WERI-Rb-1 (cell line): ENCODE data around the gene ACER1.
"Not testable (repeated sequence)": the region's sequence is repeated elsewhere in the genome, so short reads cannot be mapped to it uniquely, and the experiment has no call there.

Experiments used
- DNase-seq: peaks from one replicate; pipeline ENCODE4 v3.0.0-alpha.2; 2020
- H3K27ac ChIP-seq: fragments of 250-450 bp; sonication (Bioruptor Pico); 2 replicates; pipeline ENCODE4 v1.5.1; 2020; ENCODE audit warnings: mild to moderate bottlenecking, moderate library complexity
- H3K27me3 ChIP-seq: fragments of 250-450 bp; sonication (Bioruptor Pico); 2 replicates; pipeline ENCODE4 v1.5.1; 2021; ENCODE audit warnings: mild to moderate bottlenecking, low read depth, moderate library complexity; ENCODE audit not compliant: insufficient read depth, severe bottlenecking
- H3K36me3 ChIP-seq: fragments of 250-450 bp; sonication (Bioruptor Pico); 2 replicates; pipeline ENCODE4 v1.5.1; 2020; ENCODE audit warnings: mild to moderate bottlenecking, moderate library complexity
- H3K4me3 ChIP-seq: 2 replicates; pipeline ENCODE4 v1.5.1; 2011; ENCODE audit warnings: low read depth, mild to moderate bottlenecking, control low read depth, low read length
- H3K9me3 ChIP-seq: fragments of 250-450 bp; sonication (Bioruptor Pico); 2 replicates; pipeline ENCODE4 v1.5.1; 2021; ENCODE audit warnings: mild to moderate bottlenecking, moderate library complexity; ENCODE audit not compliant: severe bottlenecking
- CTCF ChIP-seq: IDR thresholded peaks from 2 replicates; pipeline ENCODE4 v1.5.1; 2011; ENCODE audit warnings: low read depth, mild to moderate bottlenecking, control low read depth, inconsistent platforms, low read length

The ACER1 gene

GRCh38 chr19:6359568-6360341 is 26.3 kb upstream of the ACER1 start:
- peaks cover 14% of the 10 kb centered on the region for H3K36me3 ChIP-seq
- no peak overlapping the region for H3K4me3 ChIP-seq
- no peak for DNase-seq
- no peak overlapping the region for H3K27ac ChIP-seq
- no peaks in the 10 kb centered on the region for H3K9me3 ChIP-seq
- H3K27me3 ChIP-seq = no peaks in the 10 kb centered on the region
- no peak for TF ChIP-seq CTCF

- no peak for TF ChIP-seq CTCF
- H3K27me3 ChIP-seq = no peaks in the 10 kb centered on the region
- H3K9me3 ChIP-seq = no peaks in the 10 kb centered on the region
- H3K4me3 ChIP-seq = no peak overlapping the region
- no peak overlapping the region for H3K27ac ChIP-seq
- peaks cover under 1% of the 10 kb centered on the region for H3K36me3 ChIP-seq
- DNase-seq = no peak
These were observed 24.6 kb upstream of the ACER1 start for GRCh38 chr19:6358003-6358402.

- DNase-seq = no peak
These were observed 23.8 kb upstream of the ACER1 start for GRCh38 chr19:6357174-6357573.

GRCh38 chr19:6355321-6356040 is 22.1 kb upstream of the ACER1 start:
- not testable (repeated sequence) for H3K9me3 ChIP-seq, H3K36me3 ChIP-seq, H3K4me3 ChIP-seq, H3K27me3 ChIP-seq, H3K27ac ChIP-seq, DNase-seq

More at GRCh38 chr19:6357174-6357573, 23.8 kb upstream of the ACER1 start:
- no peak overlapping the region for H3K27ac ChIP-seq
- H3K4me3 ChIP-seq = no peak overlapping the region
- no peaks in the 10 kb centered on the region for H3K36me3 ChIP-seq
- no peak for TF ChIP-seq CTCF
- H3K9me3 ChIP-seq = no peaks in the 10 kb centered on the region
- H3K27me3 ChIP-seq = no peaks in the 10 kb centered on the region

GRCh38 chr19:6354098-6354674 is 20.8 kb upstream of the ACER1 start:
- Histone ChIP-seq H3K27me3 (no peaks in the 10 kb centered on the region), H3K4me3 (no peak overlapping the region), H3K27ac (no peak overlapping the region), H3K9me3 (no peaks in the 10 kb centered on the region), H3K36me3 (no peaks in the 10 kb centered on the region)
- DNase-seq = no peak
- TF ChIP-seq CTCF = no peak
